ENCODE data around the gene AFMID. TPM values are rescaled to one million over a fixed set of nuclear protein-coding genes. Genes with fewer than 3 reads are reported as not detected.

AFMID gene
- total RNA-seq, 4 donors from 2014 or later, result 21.3 to 36.9 (median 33.5) TPM

- no peak within 1 kb of the TSS for H3K27ac ChIP-seq
- TF ChIP-seq POLR2A (IDR thresholded peaks at IDR 0.05), result no peak
- TF ChIP-seq, protein P1, sequence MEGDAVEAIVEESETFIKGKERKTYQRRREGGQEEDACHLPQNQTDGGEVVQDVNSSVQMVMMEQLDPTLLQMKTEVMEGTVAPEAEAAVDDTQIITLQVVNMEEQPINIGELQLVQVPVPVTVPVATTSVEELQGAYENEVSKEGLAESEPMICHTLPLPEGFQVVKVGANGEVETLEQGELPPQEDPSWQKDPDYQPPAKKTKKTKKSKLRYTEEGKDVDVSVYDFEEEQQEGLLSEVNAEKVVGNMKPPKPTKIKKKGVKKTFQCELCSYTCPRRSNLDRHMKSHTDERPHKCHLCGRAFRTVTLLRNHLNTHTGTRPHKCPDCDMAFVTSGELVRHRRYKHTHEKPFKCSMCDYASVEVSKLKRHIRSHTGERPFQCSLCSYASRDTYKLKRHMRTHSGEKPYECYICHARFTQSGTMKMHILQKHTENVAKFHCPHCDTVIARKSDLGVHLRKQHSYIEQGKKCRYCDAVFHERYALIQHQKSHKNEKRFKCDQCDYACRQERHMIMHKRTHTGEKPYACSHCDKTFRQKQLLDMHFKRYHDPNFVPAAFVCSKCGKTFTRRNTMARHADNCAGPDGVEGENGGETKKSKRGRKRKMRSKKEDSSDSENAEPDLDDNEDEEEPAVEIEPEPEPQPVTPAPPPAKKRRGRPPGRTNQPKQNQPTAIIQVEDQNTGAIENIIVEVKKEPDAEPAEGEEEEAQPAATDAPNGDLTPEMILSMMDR (IDR thresholded peaks at IDR 0.05), result no peak
- WGBS, 2 donors, result 1 to 3% methylated on average over 7 to 20 of the region's 60 CpGs
- H3K9me3 ChIP-seq, result no peaks in the 10 kb centered on the region
- peaks cover 5% of the 10 kb centered on the region in 2 donors for H3K4me1 ChIP-seq
- intact Hi-C loops (cut with DNase I), result no loop called here
- peak within 1 kb of the TSS in 1 of 3 donors; percentile 18 for H3K4me3 ChIP-seq (replicated peaks in 1 of 3)
- H3K27me3 ChIP-seq, result no peaks in the 10 kb centered on the region
- no peaks in the 10 kb centered on the region for H3K36me3 ChIP-seq
- peak; percentile 86 for DNase-seq
Observed at GRCh38 chr17:78214016-78214705, 27.0 kb downstream of the AFMID start, which contains the start of gene BIRC5. Gene BIRC5 (plus strand): TSS chr17:78214253. CDS start chr17:78214317, 64 bp downstream.

DNA sequence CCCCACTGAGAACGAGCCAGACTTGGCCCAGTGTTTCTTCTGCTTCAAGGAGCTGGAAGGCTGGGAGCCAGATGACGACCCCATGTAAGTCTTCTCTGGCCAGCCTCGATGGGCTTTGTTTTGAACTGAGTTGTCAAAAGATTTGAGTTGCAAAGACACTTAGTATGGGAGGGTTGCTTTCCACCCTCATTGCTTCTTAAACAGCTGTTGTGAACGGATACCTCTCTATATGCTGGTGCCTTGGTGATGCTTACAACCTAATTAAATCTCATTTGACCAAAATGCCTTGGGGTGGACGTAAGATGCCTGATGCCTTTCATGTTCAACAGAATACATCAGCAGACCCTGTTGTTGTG is 27.5 kb downstream of the AFMID start:
- no peaks in the 10 kb centered on the region for H3K36me3 ChIP-seq
- peaks cover 5% of the 10 kb centered on the region in 2 donors for H3K4me1 ChIP-seq
- DNase-seq, result no peak
- intact Hi-C loops (cut with DNase I), result no loop called here
- 10 to 23% methylated on average over 4 of the region's 5 CpGs for WGBS, 2 donors
- no peak overlapping the region for H3K27ac ChIP-seq
- H3K9me3 ChIP-seq, result no peaks in the 10 kb centered on the region
- no peak for TF ChIP-seq POLR2A (IDR thresholded peaks at IDR 0.05)
- TF ChIP-seq, protein P1 (IDR thresholded peaks at IDR 0.05), result no peak
- H3K27me3 ChIP-seq, result no peaks in the 10 kb centered on the region
- no peak overlapping the region for H3K4me3 ChIP-seq (replicated peaks in 1 of 3)

DNA sequence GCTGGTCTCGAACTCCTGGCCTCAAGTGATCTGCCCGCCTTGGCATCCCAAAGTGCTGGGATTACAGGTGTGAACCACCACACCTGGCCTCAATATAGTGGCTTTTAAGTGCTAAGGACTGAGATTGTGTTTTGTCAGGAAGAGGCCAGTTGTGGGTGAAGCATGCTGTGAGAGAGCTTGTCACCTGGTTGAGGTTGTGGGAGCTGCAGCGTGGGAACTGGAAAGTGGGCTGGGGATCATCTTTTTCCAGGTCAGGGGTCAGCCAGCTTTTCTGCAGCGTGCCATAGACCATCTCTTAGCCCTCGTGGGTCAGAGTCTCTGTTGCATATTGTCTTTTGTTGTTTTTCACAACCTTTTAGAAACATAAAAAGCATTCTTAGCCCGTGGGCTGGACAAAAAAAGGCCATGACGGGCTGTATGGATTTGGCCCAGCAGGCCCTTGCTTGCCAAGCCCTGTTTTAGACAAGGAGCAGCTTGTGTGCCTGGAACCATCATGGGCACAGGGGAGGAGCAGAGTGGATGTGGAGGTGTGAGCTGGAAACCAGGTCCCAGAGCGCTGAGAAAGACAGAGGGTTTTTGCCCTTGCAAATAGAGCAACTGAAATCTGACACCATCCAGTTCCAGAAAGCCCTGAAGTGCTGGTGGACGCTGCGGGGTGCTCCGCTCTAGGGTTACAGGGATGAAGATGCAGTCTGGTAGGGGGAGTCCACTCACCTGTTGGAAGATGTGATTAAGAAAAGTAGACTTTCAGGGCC is 32.4 kb downstream of the AFMID start:
- H3K27ac ChIP-seq, result no peak overlapping the region

DNA sequence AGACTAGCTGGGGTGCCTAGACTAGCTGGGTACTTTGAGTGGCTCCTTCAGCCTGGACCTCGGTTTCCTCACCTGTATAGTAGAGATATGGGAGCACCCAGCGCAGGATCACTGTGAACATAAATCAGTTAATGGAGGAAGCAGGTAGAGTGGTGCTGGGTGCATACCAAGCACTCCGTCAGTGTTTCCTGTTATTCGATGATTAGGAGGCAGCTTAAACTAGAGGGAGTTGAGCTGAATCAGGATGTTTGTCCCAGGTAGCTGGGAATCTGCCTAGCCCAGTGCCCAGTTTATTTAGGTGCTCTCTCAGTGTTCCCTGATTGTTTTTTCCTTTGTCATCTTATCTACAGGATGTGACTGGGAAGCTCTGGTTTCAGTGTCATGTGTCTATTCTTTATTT is 35.9 kb downstream of the AFMID start:
- Histone ChIP-seq H3K4me3 (replicated peaks in 1 of 3) (no peak overlapping the region), H3K27ac (peak overlapping the region in 1 of 3 donors; percentile 30), H3K9me3 (no peaks in the 10 kb centered on the region), H3K27me3 (no peaks in the 10 kb centered on the region), H3K4me1 (no peaks in the 10 kb centered on the region), H3K36me3 (no peaks in the 10 kb centered on the region)
- DNase-seq, result no peak
- TF ChIP-seq, protein P1 (IDR thresholded peaks at IDR 0.05), result no peak
- TF ChIP-seq POLR2A (IDR thresholded peaks at IDR 0.05), result no peak
- intact Hi-C loops (cut with DNase I), result no loop called here
- 82 to 89% methylated on average over 4 of the region's 4 CpGs for WGBS, 2 donors

More for the DNA sequence above, 32.4 kb downstream of the AFMID start:
- intact Hi-C loops (cut with DNase I), result no loop called here
- no peak for DNase-seq
- TF ChIP-seq, protein P1 (IDR thresholded peaks at IDR 0.05), result no peak
- TF ChIP-seq POLR2A (IDR thresholded peaks at IDR 0.05), result no peak
- H3K4me1 ChIP-seq, result peaks cover 0 to under 1% of the 10 kb centered on the region in 2 donors
- no peaks in the 10 kb centered on the region for H3K27me3 ChIP-seq
- no peak overlapping the region for H3K4me3 ChIP-seq (replicated peaks in 1 of 3)
- no peaks in the 10 kb centered on the region for H3K36me3 ChIP-seq
- WGBS, 2 donors, result 84 to 85% methylated on average over 11 of the region's 11 CpGs
- H3K9me3 ChIP-seq, result no peaks in the 10 kb centered on the region

DNA sequence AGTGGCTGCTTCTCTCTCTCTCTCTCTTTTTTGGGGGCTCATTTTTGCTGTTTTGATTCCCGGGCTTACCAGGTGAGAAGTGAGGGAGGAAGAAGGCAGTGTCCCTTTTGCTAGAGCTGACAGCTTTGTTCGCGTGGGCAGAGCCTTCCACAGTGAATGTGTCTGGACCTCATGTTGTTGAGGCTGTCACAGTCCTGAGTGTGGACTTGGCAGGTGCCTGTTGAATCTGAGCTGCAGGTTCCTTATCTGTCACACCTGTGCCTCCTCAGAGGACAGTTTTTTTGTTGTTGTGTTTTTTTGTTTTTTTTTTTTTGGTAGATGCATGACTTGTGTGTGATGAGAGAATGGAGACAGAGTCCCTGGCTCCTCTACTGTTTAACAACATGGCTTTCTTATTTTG is 36.6 kb downstream of the AFMID start:
- Histone ChIP-seq H3K36me3 (no peaks in the 10 kb centered on the region), H3K27me3 (no peaks in the 10 kb centered on the region), H3K27ac (peak overlapping the region in 1 of 3 donors; percentile 30), H3K9me3 (no peaks in the 10 kb centered on the region), H3K4me3 (replicated peaks in 1 of 3) (no peak overlapping the region), H3K4me1 (no peaks in the 10 kb centered on the region)
- intact Hi-C loops (cut with DNase I), result no loop called here
- TF ChIP-seq, protein P1 (IDR thresholded peaks at IDR 0.05), result no peak
- no peak for TF ChIP-seq POLR2A (IDR thresholded peaks at IDR 0.05)
- WGBS, 2 donors, result 91% methylated on average over 3 of the region's 3 CpGs
- no peak for DNase-seq
